H1 (cell line): ENCODE results near the gene ASXL2. TPM values are rescaled to one million over a fixed set of nuclear protein-coding genes. Genes with fewer than 3 reads are reported as not detected.

Experiments
- KDM1A ChIP-seq: fragments of 200-600, 300-600 bp; sonication (generic); IDR thresholded peaks from 2 replicates; pipeline ENCODE4 v1.7.1; 2016; ENCODE audit warnings: mild to moderate bottlenecking, low read length, borderline replicate concordance
- KDM4A ChIP-seq: IDR thresholded peaks from one replicate; pipeline ENCODE4 v1.7.1; 2012; ENCODE audit warnings: low read depth, mild to moderate bottlenecking, moderate library complexity, low read length, inconsistent platforms; ENCODE audit not compliant: severe bottlenecking
- NANOG ChIP-seq: IDR thresholded peaks from 2 replicates; pipeline ENCODE4 v1.6.1; 2011; ENCODE audit warnings: low read length, low read depth, mild to moderate bottlenecking, inconsistent platforms; ENCODE audit not compliant: insufficient read depth, poor library complexity, severe bottlenecking
- SRF ChIP-seq: IDR thresholded peaks from 2 replicates; pipeline ENCODE4 v1.6.1; 2011; ENCODE audit warnings: mild to moderate bottlenecking, low read depth, low read length, moderate library complexity
- polyA plus RNA-seq, 7 experiments: library from polyadenylated mRNA; depleted of rRNA in 3 of 7; stranded (reverse) in 5 of 7; unstranded in 2 of 7; fragments of >200 nt in 5 of 7; fragments of 200-250 nt in 2 of 7; gene quantifications; 1 replicate in 5 of 7; 2 replicates in 1 of 7; 4 replicates in 1 of 7; pipeline versions ENCODE4 v1.2.1 to v1.2.3, GENCODE V29; 2011 to 2013; ENCODE audit warnings: missing spikeins in 2 of 7, mixed read lengths in 2 of 7
- total RNA-seq: library from RNA; stranded (reverse); fragmentation: NEBNext Ultra II Directional; extraction: Animal tissue kit (Norgen Biotek cat#: 25700); gene quantifications from 2 replicates; pipeline ENCODE4 v1.2.1, GENCODE V29; 2021

ASXL2 gene
- total and polyA plus RNA-seq, 2 of the 8 experiments (the other 6 are each of a cell fraction or from before 2014, with no cell fraction given): 7.2 to 41.3 TPM

GRCh38 chr2:25854613-25855012 is 23.7 kb downstream of the ASXL2 start (continued):
- TF ChIP-seq KDM4A (no peak), NANOG (no peak), SRF (no peak), KDM1A (no peak)
